ENCODE measurements around the gene HSPB1.
"Not testable (repeated sequence)": the region's sequence is repeated elsewhere in the genome, so short reads cannot be mapped to it uniquely, and the experiment has no call there.

HSPB1 gene

GRCh38 chr7:76310102-76310957 lies 7.9 kb downstream of the HSPB1 start:
- DNase-seq: peak; percentile 11

DNA sequence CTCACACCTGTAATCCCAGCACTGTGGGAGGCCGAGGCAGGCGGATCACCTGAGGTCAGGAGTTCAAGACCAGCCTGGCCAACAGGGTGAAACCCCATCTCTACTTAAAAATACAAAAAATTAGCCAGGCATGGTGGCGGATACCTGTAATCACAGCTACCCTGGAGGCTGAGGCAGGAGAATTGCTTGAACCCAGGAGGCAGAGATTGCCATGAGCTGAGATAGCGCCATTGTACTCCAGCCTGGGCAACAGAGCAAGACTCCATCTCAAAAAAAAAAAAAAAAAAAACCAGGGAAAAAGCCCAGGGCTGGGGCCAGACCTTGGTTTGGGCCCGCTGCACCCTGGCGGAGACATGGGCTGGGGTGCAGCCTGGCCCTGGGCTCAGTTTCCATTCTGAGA lies 9.4 kb downstream of the HSPB1 start:
- DNase-seq: not testable (repeated sequence)

DNA sequence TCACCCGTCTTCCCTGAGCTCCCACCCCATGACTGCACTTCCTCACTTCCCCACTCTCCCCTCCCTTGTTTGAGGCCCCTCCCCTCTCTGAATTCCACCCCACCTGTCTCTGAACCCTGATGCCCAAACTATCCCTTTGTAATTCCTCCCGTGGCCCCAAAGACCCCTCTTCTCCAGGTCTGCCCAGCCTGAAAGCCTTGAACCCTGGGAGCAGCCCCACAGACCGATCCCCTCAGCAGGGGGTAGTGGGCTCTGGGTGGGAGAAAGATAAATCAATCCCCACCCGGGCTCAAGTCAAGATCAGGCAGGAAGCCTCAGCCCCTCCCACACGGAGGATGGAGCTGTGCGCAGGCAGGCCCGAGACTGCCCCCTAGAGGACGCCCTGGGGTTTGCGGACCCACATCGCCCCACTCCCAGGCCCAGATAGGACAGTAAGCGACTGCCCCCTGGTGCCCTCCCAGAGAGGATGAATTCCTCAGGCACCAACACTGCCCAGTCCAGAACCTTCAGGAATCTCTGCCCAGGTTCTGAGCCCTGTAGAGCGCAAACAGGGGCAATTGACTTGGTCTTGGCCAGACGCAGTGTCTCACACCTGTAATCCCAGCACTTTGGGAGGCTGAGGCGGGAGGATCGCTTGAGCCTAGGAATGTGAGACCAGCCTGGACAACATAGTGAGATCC lies 11.7 kb downstream of the HSPB1 start:
- DNase-seq: peak; percentile 81

- DNase-seq: not testable (repeated sequence)
Measured at GRCh38 chr7:76314740-76315139, 12.3 kb downstream of the HSPB1 start.

DNA sequence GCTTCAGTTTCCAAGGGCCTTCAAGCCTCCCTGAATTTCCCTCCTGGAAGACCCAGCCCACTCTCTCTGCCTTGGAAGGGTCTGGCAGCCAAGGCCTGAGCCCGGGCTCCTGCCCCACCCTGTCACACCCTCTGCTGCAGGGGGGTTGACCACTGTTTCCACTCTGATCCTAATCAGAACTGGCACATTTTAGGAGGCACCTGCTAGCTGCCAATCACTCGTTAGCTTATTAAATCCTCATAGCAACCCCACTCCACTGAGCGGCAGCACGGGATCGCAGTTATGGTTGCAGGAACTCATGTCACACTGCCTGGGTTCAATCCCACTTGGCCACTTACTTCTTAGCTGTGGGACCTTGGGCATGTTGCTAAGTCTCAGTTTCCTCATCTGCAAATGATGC lies 12.9 kb downstream of the HSPB1 start:
- no peak for DNase-seq

- no peak for DNase-seq
Measured at GRCh38 chr7:76316984-76317781, 14.7 kb downstream of the HSPB1 start.

- peak; percentile 96 for DNase-seq
Measured at GRCh38 chr7:76317782-76318487, 15.5 kb downstream of the HSPB1 start.

DNA sequence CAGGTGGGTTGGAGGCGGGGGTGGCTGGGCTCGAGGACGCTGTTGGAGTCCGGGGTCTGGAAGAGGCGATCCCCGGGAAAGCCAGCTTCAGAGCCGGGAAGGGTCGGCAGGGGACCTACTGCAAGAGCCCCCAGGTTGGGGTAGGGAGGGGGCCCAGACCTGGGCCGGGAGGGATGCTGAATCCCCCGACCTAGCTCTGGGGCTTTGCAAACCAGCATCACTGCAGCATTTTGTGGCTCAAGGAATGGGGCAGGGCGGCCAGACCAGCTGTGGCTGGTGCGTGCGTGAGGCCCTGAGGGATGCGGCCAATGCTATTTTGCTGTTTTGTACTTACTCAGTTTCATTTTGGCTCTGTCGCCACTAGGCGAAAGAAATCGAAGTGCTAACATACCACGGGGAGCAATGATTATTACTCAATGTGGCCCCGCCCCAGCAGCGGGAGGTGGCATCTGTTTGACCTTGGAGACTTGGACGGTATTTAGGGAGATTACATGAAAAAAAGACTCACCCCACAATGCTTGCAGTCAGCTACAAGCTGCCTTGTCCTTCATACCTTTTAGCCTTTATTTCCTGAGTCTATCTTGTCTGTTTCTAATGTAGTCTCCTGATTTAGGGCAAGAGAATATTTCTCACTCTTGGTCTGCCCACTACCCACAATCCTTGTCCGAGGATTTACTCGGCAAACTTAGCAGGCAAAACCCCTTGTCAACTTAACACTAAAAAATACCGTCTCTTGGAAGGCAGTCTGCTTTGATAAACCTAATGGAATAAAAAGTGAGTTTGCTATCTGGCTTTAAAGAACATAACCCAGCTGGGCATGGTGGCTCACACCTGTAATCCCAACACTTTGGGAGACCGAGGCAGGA lies 16.2 kb downstream of the HSPB1 start:
- DNase-seq: no peak

GRCh38 chr7:76325092-76325491 lies 22.6 kb downstream of the HSPB1 start:
- DNase-seq: no peak

- no peak for DNase-seq
Measured at GRCh38 chr7:76325811-76326210, 23.3 kb downstream of the HSPB1 start.

DNA sequence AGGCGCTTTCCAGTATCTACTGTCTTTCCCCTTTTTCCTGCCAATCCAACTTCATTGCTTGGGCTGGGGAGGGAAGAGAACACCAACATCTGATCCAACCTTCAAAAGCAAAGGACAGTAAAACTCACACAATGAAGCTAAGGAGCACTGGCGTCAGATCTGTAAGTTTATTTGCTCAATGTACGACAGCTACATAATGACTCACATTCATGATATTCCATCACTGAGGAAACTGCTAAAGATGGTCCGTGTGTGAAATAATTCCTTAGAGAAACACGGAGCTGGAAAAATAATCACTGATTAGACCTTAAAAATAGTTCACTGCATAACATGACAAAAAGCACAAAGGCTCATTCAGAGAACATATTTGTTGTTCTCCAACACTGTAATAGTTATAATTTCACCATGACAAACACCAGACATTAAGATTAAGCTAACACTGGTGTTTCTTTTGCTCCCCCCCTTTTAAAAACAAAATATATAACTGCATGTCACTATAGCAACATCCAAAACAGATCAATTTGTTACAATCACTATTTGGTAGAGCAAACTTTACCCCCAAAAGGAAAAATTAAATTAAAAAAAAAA lies 24.3 kb downstream of the HSPB1 start:
- DNase-seq: no peak

- DNase-seq: no peak
Measured at GRCh38 chr7:76327610-76328009, 25.1 kb downstream of the HSPB1 start.

DNA sequence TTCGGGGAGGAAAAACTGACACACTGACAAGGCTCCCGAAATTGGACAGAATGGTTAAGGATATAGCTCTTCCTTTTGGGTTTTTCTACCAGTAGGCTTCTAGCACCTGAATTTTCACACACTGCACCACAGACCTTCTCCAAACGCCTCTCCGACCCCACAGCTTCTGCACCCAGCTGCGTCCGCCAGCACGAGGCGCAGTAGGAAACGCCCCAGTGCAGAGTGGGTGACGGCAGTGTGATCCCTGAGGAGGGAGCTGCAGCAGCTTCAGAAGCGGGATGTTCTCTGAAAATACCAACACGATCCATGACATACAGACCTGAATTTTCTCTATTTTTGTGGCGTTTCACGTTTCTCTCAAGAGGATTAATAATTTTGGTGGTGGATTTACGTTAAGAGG lies 25.9 kb downstream of the HSPB1 start:
- DNase-seq: no peak

DNA sequence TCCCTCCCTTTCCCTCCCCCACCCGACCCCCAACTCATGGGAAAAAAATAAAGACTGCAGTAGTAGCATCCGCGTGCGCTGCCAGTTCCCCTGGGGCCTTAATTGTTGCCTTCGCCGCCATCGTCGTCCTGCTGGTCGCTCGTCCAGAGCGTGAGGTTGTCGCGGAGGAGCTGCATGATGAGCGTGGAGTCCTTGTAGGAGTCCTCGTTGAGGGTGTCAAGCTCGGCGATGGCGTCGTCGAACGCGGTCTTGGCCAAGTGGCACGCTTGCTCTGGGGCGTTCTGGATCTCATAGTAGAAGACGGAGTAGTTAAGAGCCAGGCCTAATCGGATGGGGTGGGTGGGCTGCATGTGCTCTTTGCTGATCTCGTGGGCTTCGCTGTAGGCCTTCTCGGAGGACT lies 27.0 kb downstream of the HSPB1 start:
- no peak for DNase-seq

DNA sequence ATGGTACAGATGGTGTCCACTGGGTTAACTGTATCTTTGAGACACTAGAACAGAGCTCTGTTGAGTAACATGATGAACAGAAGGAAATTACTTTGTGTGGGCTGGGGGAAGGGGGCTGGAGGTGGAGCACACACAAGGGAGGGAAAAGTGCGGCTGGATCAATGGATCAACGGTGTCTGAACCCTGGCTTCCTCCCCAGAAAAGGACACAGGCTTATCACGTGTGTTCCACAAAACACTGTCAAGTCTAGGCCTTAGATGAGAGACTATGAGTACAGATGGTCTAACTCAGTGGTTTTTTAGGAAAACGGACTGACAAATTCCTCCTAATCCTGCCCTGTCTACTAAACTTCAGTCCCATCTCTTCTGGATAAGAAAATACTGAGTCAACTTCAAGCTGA lies 27.8 kb downstream of the HSPB1 start:
- no peak for DNase-seq

DNA sequence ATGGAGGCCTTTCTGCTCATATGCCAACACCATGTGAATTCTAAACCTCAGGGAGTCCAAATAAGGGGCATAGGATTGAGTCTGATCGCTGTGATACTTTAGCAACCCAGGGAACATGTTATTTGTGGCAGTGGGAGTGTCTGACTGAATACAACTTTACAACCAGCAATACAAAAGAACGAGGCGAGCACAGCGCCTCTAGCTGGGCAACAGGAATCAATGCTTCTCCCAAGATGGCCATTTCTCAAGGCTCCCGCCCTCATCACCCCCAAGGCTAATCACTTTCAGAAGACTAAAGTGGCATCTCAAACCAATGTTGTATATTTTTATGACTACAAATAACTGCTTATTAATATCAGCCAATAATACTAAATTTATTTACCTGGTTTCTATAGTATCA lies 28.2 kb downstream of the HSPB1 start:
- no peak for DNase-seq

DNA sequence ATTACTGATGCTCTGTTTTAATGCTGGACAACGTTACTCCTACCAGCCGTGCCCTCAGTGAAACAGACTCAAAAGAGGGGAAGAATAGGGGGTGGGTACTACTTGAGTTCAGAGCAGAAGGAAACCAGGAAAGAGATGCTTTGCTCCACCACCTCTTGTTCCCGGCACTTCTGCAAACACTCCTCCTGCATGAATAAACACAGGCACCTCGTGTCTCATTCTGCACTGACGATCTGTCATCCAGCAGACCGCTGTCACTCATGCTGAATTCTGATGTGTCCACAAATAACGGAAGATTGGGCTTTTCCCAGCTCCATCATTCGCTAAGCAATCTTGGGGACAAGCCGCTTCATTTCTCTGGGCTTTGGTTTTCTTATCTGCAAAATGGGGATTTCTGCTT lies 29.6 kb downstream of the HSPB1 start:
- no peak for DNase-seq

- no peak for DNase-seq
Measured at GRCh38 chr7:76333511-76334101, 31.1 kb downstream of the HSPB1 start.

GRCh38 chr7:76334320-76334967 lies 32.0 kb downstream of the HSPB1 start:
- no peak for DNase-seq

- not testable (repeated sequence) for DNase-seq
Measured at GRCh38 chr7:76335417-76335816, 32.9 kb downstream of the HSPB1 start.

GRCh38 chr7:76336094-76336493 lies 33.6 kb downstream of the HSPB1 start:
- no peak for DNase-seq

All from NCI-H748 treated with DMSO at 0.1 percent for 48 hours (cell line).